Coronary artery (tissue), 2 donors: ENCODE results near the gene FAM20C.
"Not testable (repeated sequence)": the region's sequence is repeated elsewhere in the genome, so short reads cannot be mapped to it uniquely, and the experiment has no call there.

Source experiments
- DNase-seq: peaks from one replicate; pipeline ENCODE4 v3.0.0-alpha.2; 2017; ENCODE audit warnings: low spot score
- H3K27ac ChIP-seq, 2 donors: fragments of 200-600 bp; sonication (generic); one replicate each; pipeline ENCODE4 v1.5.1; 2016 to 2019
- H3K4me3 ChIP-seq: fragments of 200-600 bp; sonication (generic); 2 replicates; pipeline ENCODE4 v1.5.1; 2016; ENCODE audit warnings: mild to moderate bottlenecking, moderate library complexity
- CTCF ChIP-seq: fragments of 200-600 bp; sonication (generic); IDR thresholded peaks from one replicate; pipeline ENCODE4 v1.5.1; 2019; ENCODE audit warnings: antibody characterized with exemption

The FAM20C gene

GRCh38 chr7:235576-236395 lies 43.4 kb downstream of the FAM20C start:
- TF ChIP-seq CTCF = no peak
- Histone ChIP-seq H3K4me3 (peak overlapping the region; percentile 39), H3K27ac (peak overlapping the region; percentile 68 to 82)
- no peak for DNase-seq

GRCh38 chr7:236967-237366 lies 44.6 kb downstream of the FAM20C start:
- Histone ChIP-seq H3K4me3 (no peak overlapping the region), H3K27ac (no peak overlapping the region)
- no peak for DNase-seq
- no peak for TF ChIP-seq CTCF

- Histone ChIP-seq H3K27ac (no peak overlapping the region), H3K4me3 (no peak overlapping the region)
- DNase-seq = no peak
- TF ChIP-seq CTCF = no peak
Observed at GRCh38 chr7:237385-237784, 45.0 kb downstream of the FAM20C start.

- Histone ChIP-seq H3K27ac (no peak overlapping the region), H3K4me3 (no peak overlapping the region)
- TF ChIP-seq CTCF = no peak
- no peak for DNase-seq
Observed at GRCh38 chr7:240146-240676, 47.8 kb downstream of the FAM20C start.

- Histone ChIP-seq H3K27ac (no peak overlapping the region), H3K4me3 (no peak overlapping the region)
- no peak for TF ChIP-seq CTCF
- DNase-seq = no peak
Observed at GRCh38 chr7:240887-241421, 48.6 kb downstream of the FAM20C start.

GRCh38 chr7:241513-241912 lies 49.1 kb downstream of the FAM20C start:
- no peak for TF ChIP-seq CTCF
- Histone ChIP-seq H3K27ac (no peak overlapping the region), H3K4me3 (no peak overlapping the region)
- no peak for DNase-seq

GRCh38 chr7:242826-243579 lies 50.6 kb downstream of the FAM20C start:
- DNase-seq, H3K4me3 ChIP-seq, H3K27ac ChIP-seq: not testable (repeated sequence)

- not testable (repeated sequence) for H3K27ac ChIP-seq, H3K4me3 ChIP-seq, DNase-seq
Observed at GRCh38 chr7:243580-243978, 51.2 kb downstream of the FAM20C start.
